GM23248 (cell line): ENCODE measurements around the gene GFAP.

ENCODE experiments used
- EZH2 ChIP-seq: fragments of 200-600 bp; sonication (generic); IDR thresholded peaks from 2 replicates; pipeline ENCODE4 v1.6.1; 2018; ENCODE audit warnings: antibody characterized with exemption, mild to moderate bottlenecking; ENCODE audit not compliant: insufficient read depth, poor library complexity, severe bottlenecking
- EZH2phosphoT487 ChIP-seq: fragments of 200-600 bp; sonication (generic); IDR thresholded peaks from 2 replicates; pipeline ENCODE4 v1.6.1; 2018; ENCODE audit warnings: antibody characterized with exemption, moderate library complexity, mild to moderate bottlenecking, low read depth; ENCODE audit not compliant: insufficient read depth

DNA sequence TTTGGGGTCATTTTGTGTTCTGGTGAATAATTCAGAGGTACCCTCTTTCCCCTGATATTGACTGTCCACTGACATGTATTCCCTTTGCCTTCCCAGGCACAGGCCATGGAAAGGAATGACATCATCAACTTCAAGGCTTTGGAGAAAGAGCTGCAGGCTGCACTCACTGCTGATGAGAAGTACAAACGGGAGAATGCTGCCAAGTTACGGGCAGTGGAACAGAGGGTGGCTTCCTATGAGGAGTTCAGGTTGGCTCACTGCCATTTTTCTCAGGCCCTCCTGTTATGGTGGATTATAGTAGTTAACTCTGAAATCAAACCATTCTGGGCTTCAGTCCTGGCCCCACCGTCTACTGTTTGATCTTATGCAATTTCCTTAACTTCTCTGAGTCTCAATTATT, 14.4 kb downstream of the GFAP start:
- TF ChIP-seq EZH2phosphoT487 (no peak), EZH2 (no peak)
